Middle frontal gyrus (tissue), 1 donor: ENCODE data around the gene RAD51D.
"Not testable (repeated sequence)": the region's sequence is repeated elsewhere in the genome, so short reads cannot be mapped to it uniquely, and the experiment has no call there.

Experiments
- DNase-seq: peaks from one replicate; pipeline ENCODE4 v3.0.0-alpha.2; 2015; ENCODE audit warnings: low spot score; ENCODE audit errors: extremely low spot score

RAD51D gene

DNA sequence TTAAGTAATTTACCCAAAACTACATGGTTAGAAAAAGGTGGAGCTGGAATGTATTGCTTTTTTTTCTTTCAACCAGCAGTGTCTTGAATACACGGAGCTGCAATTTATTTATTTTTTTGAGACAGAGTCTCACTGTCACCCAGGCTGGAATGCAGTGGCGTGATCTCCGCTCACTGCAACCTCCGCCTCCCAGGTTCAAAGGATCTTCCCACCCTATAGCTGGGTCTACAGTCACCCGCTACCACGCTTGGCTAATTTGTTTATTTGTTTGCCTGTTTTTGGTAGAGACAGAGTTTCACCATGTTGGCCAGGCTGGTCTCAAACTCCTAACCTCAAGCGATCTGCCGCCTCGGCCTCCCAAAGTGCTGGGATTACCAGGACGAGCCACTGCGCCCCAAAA, 29.0 kb downstream of the RAD51D start:
- DNase-seq: not testable (repeated sequence)

DNA sequence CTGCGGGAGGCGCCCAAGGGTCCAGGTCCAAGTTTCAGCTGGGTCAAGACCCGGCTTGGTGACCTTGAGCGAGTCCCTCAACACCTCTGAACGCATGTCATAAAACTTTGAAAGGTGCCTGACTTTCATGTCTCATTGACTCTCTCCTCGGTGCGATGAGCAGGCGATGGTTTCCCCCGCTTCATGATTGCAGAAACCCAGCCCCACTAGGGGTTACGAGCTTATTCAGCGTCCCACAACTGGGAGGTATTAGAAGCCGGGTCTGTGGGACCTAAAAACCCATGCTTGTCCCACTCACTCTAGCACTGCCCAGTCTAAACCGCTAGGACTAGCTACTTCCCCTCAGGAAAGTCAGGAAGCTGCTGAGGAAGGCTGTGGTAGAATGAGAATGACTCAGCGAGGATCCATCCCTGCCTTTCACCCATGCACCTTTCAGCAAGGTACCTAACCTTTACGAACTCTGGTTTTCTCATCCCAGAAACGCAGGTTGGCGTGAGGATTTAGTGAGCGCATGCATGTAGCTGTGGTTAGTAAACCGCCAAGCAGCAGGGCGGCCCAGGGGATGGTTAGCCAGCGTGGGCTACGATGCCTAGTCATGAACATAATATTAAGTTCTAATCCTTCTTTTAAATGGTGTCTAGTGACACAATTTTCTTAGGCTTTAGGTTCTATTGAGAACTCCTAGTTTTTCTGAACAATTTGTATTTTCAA, 29.9 kb downstream of the RAD51D start:
- DNase-seq: no peak

DNA sequence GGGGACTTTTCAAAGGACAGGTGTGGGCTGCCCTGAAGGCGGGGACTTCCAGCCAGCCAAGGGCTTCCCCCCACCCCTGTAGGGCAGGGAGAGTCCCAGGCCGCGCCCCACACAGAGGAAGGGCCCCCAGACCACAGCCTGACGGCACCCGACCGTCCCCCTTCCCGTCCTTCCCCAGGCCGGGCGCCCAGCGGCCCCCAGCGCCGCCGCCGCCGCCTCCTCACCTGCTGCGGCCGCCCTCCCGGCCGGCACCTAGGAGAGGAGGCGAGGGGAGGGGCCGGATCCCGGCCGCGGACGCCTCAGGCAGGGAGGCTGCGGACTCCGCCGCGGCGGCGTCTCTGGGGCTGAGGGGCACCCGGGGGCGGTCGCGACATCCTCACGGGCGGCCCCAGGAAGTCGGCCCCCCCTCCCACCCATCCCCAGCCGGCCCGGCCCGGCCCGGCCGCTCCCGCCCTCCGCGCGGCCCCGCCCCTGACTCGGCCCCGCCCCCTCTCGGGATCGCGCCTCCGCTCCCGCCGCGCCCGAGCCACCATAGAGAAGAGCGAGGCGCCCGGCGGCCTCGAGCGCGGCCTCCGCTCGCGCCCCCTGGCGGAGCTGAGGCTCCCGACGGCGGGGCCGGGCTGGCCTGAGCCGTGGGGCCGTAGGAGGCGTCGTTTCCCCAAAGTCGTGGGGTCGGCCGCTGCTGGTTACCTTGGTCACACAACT, 30.6 kb downstream of the RAD51D start:
- DNase-seq: peak; percentile 77

DNA sequence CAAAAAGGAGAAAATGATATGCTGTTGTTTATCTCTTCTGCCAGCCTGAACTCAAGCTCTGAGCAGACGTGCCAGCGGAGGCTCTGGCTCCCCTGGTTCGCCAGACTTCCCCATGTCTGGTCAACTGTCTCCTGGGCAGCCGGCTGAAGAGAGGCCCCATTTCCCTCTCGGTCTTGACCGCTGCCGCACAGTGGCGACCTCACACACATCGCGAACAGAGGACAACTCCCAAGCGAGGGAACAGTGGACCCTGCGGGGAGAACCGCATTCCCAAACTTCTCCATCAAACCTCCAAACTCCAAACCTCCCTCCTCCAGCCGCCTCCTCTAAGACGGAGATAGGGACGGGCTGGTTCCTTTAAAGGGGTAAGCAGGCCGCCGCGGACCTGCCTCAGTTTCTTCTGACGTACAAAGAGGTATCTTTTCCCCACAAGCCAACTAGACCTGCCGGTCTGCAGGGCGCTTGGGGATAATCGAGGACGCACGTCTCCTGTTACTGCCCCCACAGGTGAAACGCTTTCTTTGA, 31.2 kb downstream of the RAD51D start:
- no peak for DNase-seq

DNA sequence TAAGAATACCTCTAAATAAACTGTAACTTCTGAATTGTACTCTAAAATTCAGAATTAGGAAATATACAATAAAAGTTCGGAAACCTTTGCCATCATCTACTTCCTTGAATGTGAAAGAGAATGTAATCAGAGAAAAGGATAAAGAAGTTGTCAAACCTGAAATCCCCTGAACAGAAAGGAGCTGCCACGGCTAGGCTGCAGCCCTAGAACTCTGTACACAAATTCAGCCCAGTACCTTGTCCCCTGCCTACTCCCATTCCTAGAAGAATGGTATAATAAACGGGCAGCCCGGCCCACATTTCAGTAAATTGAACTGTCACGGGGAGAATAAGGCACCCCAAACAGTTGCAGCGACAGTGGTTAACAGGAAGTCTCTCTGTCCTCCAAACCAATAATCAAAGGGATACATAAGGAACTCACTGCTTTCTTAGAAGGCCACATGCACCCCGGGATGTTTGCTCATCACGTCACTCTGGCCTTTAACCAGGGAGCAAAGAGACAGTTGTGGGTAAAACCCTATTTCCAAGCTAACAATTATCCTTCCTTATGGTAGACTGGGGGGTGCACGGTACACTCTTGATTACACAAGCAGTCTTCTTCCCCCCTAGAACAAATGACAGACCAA, 31.8 kb downstream of the RAD51D start:
- no peak for DNase-seq

DNA sequence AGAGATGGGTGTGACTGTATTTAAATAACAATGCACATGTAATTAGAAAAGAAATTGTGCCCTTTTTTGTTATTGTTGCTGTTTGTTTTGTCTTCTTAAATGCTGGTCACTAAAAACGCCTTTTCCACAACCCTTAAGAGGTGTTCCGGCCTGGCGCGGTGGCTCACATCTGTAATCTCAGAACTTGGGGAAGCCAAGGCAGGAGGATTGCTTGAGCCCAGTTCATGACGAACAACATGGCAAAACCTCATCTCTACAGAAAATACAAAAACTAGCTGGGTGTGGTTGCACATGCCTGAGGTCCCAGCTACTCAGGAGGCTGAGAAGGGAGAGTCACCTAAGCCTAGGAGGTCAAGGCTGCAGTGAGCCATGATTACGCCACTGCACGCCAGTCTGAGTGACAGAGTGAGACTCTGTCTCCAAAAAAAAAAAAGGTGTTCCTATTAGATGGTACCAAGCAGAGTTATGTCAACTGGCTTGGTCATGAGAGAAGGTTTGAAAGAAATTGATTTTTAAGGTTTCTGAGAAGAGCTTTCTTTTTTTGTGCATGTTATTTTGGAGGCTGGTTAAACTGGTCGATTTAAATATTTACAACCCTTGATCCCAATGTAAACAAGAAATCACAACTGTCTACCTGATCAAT, 32.6 kb downstream of the RAD51D start:
- DNase-seq: no peak

DNA sequence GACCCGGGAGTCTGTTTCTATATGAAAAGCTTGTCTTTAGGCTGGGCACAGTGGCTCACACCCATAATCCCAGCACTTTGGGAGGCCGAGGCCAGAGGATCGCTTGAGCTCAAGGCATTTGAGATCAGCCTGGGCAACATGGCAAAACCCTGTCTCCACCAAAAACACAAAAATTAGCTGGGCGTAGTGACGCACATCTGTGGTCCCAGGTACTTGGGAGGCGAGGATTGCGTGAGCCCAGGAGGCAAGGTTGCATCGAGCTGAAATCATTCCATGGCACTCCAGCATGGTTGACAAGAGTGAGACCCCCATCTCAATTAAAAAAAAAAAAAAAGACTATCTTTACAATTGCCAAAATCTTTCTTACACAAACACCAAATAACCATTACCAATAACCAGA, 33.5 kb downstream of the RAD51D start:
- DNase-seq: no peak

DNA sequence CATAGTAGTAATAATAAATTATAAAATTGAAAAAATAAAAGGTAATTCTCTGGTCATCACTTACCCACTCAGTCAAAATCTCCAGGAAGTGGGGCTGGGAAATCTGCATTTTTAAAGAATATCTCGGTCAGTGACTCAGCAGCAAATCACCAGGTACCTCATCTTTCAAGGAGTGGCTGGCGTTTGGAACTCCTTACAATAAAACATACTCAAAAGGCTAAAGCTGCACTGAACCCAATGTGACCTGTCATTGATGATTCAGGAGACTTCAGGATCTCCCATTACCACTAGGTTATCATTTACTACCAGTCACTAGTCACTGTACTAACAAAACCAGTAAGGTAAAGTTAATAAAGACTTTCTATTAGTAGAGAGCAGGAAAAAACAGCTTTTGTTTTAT, 34.7 kb downstream of the RAD51D start:
- no peak for DNase-seq

DNA sequence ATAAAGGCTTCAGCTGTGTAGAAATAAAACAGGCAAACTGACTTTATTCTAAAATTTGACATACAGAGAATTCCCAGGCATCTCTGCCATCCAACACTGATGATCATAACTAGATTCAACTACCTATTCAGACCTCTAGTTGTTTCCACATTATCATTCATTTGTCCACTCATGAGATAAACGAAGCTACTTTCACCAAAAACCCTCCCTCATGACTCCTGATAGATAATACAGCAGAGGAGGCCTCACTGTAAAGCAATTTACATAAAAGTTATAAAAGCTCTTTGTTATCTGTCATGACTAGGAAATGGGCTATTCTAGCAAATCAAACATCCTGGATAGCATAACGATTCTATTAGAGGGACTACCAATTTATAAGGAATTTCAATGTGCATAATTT, 36.6 kb downstream of the RAD51D start:
- no peak for DNase-seq

DNA sequence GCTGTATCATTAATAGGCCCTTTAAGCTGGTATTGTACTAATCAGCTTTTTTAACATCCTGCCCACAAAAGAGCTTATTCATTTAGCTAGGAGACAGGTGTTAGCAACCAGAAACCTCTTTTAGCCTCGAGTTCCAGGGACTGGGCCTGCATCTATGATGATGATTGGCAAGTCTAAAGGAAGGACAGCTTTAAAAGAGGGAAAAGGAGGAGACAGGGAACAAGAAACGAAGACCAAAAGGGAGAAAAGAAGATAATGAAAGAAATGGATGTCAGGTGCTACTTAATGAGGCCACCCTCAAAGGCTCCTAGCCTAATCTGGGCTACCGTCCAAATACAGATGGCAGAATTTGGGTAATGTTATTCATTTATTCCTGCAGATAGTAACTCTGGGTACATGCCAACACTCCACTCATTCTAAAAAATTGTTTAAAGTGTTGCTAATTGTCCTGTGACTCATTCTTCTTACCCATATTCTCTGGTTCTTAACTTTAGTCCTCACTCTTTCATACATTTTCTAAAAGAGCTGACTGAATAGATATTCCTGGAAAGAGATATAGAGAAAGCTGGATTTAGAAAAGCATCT, 37.5 kb downstream of the RAD51D start:
- DNase-seq: no peak

DNA sequence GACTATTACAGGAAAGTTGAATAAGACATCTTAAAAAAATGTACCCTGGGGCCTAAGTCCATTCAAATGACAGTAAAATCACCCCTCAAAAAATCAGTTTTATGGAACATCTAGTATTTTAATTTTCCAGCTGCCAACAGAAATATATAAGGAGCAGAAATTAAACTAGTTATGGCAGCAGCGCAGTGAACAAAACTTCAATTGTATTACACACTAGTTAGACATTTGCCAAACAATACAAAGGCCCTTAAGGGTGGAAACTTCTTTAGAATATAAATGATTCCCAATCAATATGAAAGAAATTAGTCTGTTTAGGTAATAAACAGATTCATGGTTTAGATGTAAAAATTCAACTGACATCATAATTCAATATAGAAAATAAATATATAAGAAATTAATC, 38.0 kb downstream of the RAD51D start:
- DNase-seq: no peak

DNA sequence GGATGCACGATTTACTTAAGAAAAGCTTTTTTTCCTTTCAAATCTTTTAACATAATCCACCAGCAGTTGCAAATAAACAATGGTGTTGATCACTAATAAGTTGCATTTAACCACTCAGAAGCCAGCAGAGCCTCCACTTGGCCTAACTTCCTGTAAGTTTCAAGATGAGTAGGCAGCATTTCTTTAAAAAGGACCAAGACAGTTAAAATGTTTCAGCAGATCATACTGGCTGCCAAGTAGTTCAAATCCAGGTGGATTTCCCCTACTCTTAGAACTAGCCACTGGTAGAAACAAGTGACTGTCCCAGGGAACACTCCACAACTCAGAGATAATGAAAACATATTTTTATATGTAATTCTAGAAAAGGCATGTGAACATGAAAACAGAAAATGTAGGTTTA, 39.1 kb downstream of the RAD51D start:
- DNase-seq: no peak

DNA sequence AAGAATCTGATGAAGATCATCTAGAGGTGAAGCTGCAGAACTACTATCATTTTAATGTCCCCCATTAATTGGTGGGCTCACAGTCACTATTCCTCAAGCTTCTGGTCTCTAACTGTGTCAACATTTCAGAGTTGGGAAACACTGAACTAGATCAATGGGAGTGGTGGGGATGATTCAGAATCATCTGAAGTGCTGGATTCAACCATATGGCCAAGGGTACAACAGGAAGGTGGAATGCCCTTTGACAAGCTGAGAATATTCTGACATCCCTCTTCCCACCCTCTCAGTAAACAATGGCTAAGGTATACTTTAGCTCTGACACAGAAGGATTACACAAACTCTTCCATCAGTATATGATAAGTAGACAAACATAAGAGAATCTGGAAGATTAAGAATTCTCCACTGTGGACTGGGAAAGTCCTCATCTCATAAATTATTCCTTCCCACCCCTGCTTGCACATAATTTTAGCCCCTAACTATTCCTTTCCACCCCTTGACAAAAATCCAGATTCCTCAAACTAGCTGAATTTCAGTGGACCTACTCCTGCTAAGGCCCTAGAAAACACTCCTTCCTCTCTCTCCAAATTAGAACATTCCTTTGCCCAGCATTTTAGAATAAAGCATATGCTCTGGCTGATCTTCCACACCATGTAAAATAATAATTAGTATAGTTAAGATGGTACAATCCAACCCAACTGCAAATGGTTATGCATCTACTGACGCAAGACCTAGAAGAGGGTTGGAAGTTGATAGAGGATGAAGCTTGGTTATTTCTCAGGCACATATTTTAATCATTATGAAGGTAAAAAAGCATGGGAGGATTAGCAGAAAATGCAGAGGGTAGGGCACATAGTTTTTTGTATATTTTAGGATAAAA, 39.9 kb downstream of the RAD51D start:
- DNase-seq: no peak

DNA sequence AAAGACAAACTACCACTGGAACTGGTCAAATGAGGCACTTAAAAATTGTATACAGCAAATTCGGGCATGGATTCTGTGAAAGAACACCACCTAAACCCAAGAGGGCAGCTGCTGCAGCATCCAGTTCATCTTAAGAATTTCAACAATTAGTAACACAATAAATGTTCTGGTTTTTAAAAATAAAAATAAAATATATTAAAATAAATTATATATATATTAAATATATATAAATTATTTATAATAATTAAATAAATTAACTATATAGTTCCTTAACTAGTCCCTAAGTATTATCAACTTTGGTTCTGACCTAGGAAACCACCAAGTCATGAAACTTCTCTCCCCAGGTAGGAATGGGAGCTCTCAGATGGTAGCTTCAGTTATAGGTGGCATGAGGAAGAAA, 42.8 kb downstream of the RAD51D start:
- DNase-seq: no peak

DNA sequence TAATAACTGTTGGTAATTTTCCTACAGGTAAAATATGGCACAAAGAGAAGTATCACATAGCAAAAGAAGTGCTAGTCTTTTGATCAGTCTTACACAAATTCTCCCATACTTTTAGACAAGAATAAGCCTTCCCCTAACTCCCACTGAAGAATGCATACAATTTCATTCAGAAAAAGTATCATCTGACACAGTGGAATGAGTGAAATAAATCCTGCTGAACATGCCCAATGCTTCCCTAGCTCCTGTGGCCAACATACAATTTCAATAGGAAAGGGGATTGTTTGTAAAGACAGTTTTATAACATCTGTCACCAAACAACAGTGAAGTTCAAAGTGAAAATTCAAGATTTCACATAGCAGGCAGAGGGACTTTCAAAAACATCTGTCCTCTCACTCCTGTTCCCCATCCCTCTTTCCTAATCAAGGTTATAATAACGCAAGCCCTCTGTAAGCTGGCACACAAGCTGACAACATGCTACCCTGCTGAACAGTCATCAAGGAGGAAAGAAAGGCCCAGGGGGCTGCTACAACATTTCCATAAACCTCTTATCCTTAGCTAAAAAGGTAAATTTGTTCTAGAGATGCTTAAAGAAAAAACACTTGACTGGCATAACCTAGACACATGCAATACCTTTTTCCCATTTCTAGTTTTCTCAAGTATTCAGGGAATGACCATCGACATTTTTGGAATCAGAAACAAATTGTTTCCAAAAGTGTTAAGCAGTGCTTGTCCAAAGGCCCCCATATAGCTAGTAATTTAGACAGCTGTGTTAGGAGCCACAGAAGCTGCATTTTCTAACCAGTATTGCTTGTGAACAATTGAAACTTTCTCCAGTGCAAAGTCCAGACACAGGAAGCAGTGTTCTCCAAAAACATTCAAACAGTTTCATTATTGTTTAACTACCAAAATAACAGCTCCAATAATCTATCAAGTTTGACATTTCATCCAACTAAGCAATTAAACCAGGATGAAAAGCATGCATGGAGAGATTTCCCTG, 44.7 kb downstream of the RAD51D start:
- peak; percentile 42 for DNase-seq

DNA sequence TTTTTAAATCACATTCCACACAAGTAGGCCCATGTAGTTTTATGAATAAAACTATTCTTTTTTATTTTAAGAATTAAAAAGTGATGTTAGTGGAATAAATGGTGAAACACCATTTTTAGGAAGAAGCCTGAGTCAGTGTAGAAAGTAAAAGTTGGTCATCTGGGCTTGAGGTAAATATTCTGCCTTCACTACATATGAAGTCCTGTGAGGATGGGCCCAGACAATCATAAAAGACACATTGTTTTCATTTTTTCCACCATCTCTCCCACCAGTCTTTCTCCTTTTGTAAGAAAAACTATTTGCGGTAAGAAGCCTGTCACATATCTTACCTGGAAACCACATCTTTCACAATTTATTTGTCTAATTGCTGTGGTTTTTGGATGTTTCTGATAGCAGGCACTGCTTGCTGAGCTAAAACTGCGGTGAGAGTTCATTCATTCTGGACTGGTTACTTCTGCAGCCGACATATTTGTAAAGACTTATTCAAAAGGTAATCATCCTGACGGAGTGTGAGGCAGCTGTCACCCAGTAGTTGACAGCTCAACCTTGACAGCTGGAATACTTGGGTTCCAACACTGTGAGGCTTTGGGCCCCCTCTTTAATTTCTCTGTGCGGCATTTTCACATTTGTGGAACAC, 45.6 kb downstream of the RAD51D start:
- DNase-seq: no peak

DNA sequence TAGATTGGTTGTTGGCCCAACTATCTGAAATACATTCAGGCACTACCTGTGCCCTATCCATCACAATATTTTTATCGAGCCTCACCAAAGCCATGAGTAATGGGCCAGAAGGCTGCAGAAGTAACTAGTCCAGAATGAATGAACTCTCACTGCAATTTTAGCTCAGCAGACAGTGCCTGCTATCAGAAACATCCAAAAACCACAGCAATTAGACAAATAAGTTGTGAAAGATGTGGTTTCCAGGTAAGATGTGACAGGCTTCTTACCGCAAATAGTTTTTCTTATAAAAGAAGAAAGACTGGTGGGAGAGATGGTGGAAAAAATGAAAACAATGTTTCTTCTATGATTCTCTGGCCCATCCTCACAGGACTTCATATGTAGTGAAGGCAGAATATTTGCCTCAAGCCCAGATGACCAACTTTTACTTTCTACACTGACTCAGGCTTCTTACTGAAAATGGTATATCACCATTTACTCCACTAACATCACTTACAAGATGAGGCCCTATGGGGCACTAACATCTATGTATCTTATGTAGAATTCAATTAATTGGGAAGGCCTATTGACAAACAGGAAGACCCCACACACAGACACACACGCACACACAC, 46.4 kb downstream of the RAD51D start:
- DNase-seq: no peak

DNA sequence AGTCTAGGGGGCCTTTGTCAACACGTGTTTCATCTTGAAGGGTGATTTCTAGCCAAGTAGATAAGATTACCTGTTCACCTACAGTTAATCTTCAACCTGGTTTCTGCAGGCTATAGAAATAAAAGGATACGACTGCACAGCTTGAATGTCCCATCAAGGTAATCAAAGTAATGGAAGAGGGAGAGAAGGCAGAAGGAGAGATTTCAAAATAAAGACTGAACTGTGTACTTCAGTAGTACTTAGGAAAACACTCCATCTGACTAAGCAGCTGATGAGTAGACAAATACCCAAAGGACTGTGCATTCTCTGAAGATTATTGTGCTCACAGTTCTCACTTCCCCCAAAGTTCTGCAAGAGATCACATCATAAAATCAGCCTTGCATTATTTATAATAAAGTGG, 50.3 kb downstream of the RAD51D start:
- DNase-seq: no peak
